ENCODE results near the gene PLEKHG5. TPM values are rescaled to one million over a fixed set of nuclear protein-coding genes. Genes with fewer than 3 reads are reported as not detected.

PLEKHG5 gene
- total RNA-seq, 2 experiments from 2014 or later, result 1.7 to 1.8 TPM

GRCh38 chr1:6427441-6428390 lies 63.8 kb downstream of the PLEKHG5 start:
- intact Hi-C loops (cut with micrococcal nuclease), result no loop called here
- no peak for ATAC-seq
- peaks cover 12% of the 10 kb centered on the region for H3K4me1 Mint-ChIP-seq (ENCODE audit: low read depth)

DNA sequence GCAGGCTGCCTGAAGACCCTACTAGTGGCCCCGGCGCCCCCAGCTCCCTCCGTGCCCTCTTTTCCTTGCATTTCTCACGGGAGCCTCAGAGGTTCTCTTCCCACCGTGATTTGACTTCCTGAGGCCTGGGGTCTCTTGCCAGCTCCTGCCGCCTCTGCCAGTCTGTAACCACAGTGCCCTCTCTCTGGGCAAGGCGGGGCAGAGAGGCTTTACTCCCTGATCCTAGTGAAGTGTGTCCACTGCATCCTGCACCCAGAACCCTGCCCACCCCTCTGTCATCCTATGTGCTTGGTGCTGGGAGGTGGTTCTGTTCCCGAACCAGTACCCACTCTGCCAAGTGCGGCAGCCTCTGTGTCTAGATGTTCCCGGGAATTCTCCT lies 64.5 kb downstream of the PLEKHG5 start:
- Mint-ChIP-seq H3K27me3 (peaks cover 27% of the 10 kb centered on the region), H3K4me3 (no peak overlapping the region), H3K36me3 (ENCODE audit: low read depth) (no peaks in the 10 kb centered on the region), H3K9me3 (no peaks in the 10 kb centered on the region), H3K4me1 (ENCODE audit: low read depth) (peaks cover 12% of the 10 kb centered on the region), H3K27ac (no peak overlapping the region)
- TF ChIP-seq CTCF (IDR thresholded peaks at IDR 0.05), result no peak
- ATAC-seq (no peak), DNase-seq (no peak)
- POLR2A ChIA-PET, result interaction anchor here (0.6 kb wide), 1 partner anchor 416 kb away, joined by 4 read pairs; no protein-coding TSS in a partner anchor
- intact Hi-C loops (cut with micrococcal nuclease), result no loop called here
- CTCF ChIA-PET, result interaction anchor here (0.8 to 2.5 kb wide), 3 partner anchors 10 to 14 kb away, joined by 3 to 21 read pairs (median 5); no protein-coding TSS in a partner anchor

More at GRCh38 chr1:6427441-6428390, 63.8 kb downstream of the PLEKHG5 start:
- no peak for DNase-seq
- no peak for TF ChIP-seq CTCF (IDR thresholded peaks at IDR 0.05)
- Mint-ChIP-seq H3K27ac (no peak overlapping the region), H3K27me3 (peaks cover 25% of the 10 kb centered on the region), H3K36me3 (ENCODE audit: low read depth) (no peaks in the 10 kb centered on the region), H3K4me3 (no peak overlapping the region), H3K9me3 (no peaks in the 10 kb centered on the region)
- ChIA-PET POLR2A (no interaction called here), CTCF (interaction anchor here (1.2 kb wide), 1 partner anchor 11 kb away, joined by 3 read pairs; no protein-coding TSS in a partner anchor)

DNA sequence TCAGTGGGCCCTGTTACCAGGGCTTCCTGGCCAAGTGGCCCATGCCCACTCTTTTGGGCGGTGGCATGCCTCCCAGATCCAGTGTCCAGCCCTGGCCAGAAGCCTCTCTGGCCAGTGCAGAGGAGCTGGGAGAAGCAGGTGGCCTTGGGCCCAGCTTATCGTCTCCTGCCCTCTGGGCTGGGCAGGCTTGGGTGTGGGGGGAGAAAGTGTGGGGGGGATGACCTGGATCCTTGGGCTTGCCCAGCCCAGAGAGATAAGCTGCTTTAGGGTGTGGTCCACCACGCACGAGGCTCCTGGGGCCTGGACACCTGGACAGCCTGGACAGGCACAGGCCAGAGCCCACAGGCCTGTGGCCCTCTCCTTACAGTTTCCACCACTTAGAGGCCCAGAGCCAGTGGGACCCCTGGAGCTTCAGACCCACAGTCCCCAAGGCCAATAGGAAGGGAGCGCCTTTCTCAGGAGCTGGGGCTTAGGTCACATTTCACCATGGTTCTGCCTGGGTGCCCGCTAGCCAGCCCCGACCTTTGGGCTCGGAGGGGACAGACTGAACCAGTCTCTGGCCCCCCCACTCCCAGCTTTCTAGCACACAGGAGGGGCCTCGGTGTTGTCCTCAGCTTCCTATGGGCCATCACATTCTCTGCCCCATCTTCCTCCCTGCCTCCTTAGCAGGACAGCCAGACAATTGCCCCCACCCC lies 65.0 kb downstream of the PLEKHG5 start:
- Mint-ChIP-seq H3K4me3 (no peak overlapping the region), H3K4me1 (ENCODE audit: low read depth) (peaks cover 12% of the 10 kb centered on the region), H3K9me3 (no peaks in the 10 kb centered on the region), H3K27ac (no peak overlapping the region), H3K36me3 (ENCODE audit: low read depth) (no peaks in the 10 kb centered on the region), H3K27me3 (peaks cover 32% of the 10 kb centered on the region)
- TF ChIP-seq CTCF (IDR thresholded peaks at IDR 0.05), result no peak
- ChIA-PET CTCF (interaction anchor here (0.8 to 2.5 kb wide), 3 partner anchors 10 to 15 kb away, joined by 3 to 21 read pairs (median 5); no protein-coding TSS in a partner anchor), POLR2A (interaction anchor here (0.6 kb wide), 1 partner anchor 416 kb away, joined by 4 read pairs; no protein-coding TSS in a partner anchor)
- no peak for ATAC-seq
- DNase-seq, result no peak
- intact Hi-C loops (cut with micrococcal nuclease), result no loop called here

DNA sequence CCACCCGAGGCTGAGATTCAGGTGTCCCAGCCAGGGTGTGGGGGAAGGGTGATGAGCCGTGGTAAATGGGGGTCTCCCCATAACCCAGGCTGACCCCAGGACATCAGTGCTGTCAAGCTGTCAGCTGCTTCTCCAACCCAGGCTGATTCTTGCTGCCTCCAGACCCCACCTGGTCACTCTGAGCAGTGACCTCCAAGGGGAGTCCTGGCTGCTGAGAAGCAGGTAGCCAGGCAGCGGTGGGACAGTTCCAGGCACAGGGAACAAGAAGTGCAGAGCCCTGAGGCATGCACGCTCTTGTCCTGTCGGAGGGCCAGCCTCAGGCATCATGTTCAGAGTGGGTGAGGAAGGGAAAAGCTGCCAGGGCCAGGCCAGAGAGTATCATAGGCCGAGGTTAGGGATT lies 65.8 kb downstream of the PLEKHG5 start:
- no peaks in the 10 kb centered on the region for H3K9me3 Mint-ChIP-seq
- DNase-seq, result no peak
- no peak for ATAC-seq
- ChIA-PET CTCF (interaction anchor here (2.5 kb wide), 1 partner anchor 12 kb away, joined by 21 read pairs; no protein-coding TSS in a partner anchor), POLR2A (no interaction called here)
- peaks cover 12% of the 10 kb centered on the region for H3K4me1 Mint-ChIP-seq (ENCODE audit: low read depth)
- H3K27me3 Mint-ChIP-seq, result peaks cover 40% of the 10 kb centered on the region
- no peak overlapping the region for H3K4me3 Mint-ChIP-seq
- no peak overlapping the region for H3K27ac Mint-ChIP-seq
- intact Hi-C loops (cut with micrococcal nuclease), result no loop called here
- TF ChIP-seq CTCF (IDR thresholded peaks at IDR 0.05), result no peak
- H3K36me3 Mint-ChIP-seq (ENCODE audit: low read depth), result no peaks in the 10 kb centered on the region
